ENCODE measurements around the gene TUT4.

DNA sequence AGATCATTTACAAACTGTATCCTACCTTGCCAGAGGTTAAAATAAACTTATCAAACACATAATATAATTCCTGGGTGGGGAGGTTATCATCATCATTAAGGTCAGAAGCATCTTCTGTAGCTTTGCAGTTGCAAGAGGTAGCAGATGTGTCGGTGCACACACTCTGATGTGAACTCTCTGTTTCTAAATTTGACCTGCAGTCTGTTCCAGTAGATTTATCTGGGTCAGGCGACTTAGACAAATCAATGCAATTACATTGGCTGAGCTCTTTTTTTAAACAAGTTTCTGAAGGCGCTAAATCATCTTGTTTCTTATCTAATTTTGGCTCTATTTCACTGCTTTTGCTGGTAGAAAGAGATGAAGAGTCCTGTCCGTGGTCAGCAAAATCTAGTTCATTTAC is 78.1 kb downstream of the TUT4 start:
- TF ChIP-seq POLR2A (IDR thresholded peaks at IDR 0.05; ENCODE audit: low read depth, low read length) (no peak), POLR2AphosphoS5 (IDR thresholded peaks at IDR 0.05; ENCODE audit: low read depth, low read length) (no peak), TAF1 (IDR thresholded peaks at IDR 0.05; ENCODE audit: borderline replicate concordance, low read depth, low read length) (no peak)

All from GM12892 (cell line).